Kidney (tissue), 22 donors: ENCODE results near the gene GCLM. TPM values are rescaled to one million over a fixed set of nuclear protein-coding genes. Genes with fewer than 3 reads are reported as not detected.

Experiments
- DNase-seq, 5 donors: peaks; one replicate each; pipeline ENCODE4 v3.0.0-alpha.2; 2013 to 2020
- FAIRE-seq: peaks from 2 replicates; lab custom pipeline; 2012; peaks lifted over from hg19 to GRCh38; lab: Jason Lieb, UNC
- H3K27ac ChIP-seq, 2 donors: one replicate each; pipeline ENCODE4 v1.7.0; 2013; ENCODE audit warnings: low read depth in 2 of 2, low read length in 2 of 2, inconsistent platforms in 1 of 2
- H3K27me3 ChIP-seq: one replicate; pipeline ENCODE4 v1.7.1; 2013; ENCODE audit warnings: low read length, inconsistent platforms; ENCODE audit not compliant: control insufficient read depth, insufficient read depth
- H3K36me3 ChIP-seq, 3 donors: one replicate each; pipeline versions ENCODE4 v1.7.0 to v1.7.1; 2013; ENCODE audit warnings: low read length in 3 of 3, control low read depth in 1 of 3, inconsistent platforms in 1 of 3; ENCODE audit not compliant: insufficient read depth in 3 of 3, control insufficient read depth in 2 of 3
- H3K4me1 ChIP-seq, 3 donors: one replicate each; pipeline versions ENCODE4 v1.7.0 to v1.7.1; 2013; ENCODE audit warnings: low read length in 3 of 3, inconsistent platforms in 1 of 3, low read depth in 1 of 3; ENCODE audit not compliant: control insufficient read depth in 2 of 3, insufficient read depth in 2 of 3
- H3K4me3 ChIP-seq, 3 donors: one replicate each; pipeline versions ENCODE4 v1.7.0 to v1.8.1; 2013; ENCODE audit warnings: low read length in 3 of 3, control low read depth in 1 of 3, inconsistent platforms in 1 of 3
- H3K9ac ChIP-seq, 3 donors: one replicate each; pipeline versions ENCODE4 v1.7.0 to v1.7.1; 2013; ENCODE audit warnings: low read length in 3 of 3, control low read depth in 1 of 3, inconsistent platforms in 1 of 3
- H3K9me3 ChIP-seq, 3 donors: one replicate each; pipeline versions ENCODE4 v1.7.0 to v1.7.1; 2013; ENCODE audit warnings: low read length in 3 of 3, control low read depth in 1 of 3, inconsistent platforms in 1 of 3; ENCODE audit not compliant: control insufficient read depth in 2 of 3, insufficient read depth in 1 of 3
- CTCF ChIP-seq: IDR thresholded peaks from 3 replicates; pipeline ENCODE4 v1.5.1; 2012; ENCODE audit warnings: mild to moderate bottlenecking, moderate library complexity, borderline replicate concordance; ENCODE audit not compliant: insufficient read depth; ENCODE audit errors: extremely low read depth
- intact Hi-C: fragments of 100-400 bp; cut with DNase I; formaldehyde crosslinking; loops from one replicate; pipeline ENCODE4 v1.11.1; 2022
- long read RNA-seq, 10 donors: library from polyadenylated mRNA in 1 of 10; unstranded in 1 of 10; transcript quantifications; one replicate each; pipeline ENCODE4 v2.0.0 and lab custom pipeline, GENCODE V29; 2021 to 2026
- polyA plus RNA-seq: library from polyadenylated mRNA; stranded (reverse); fragments of 350-450 nt; fragmentation: Illumina TruSeq; extraction: RNeasy Lipid Tissue Mini Kit (QIAGEN cat#74804); gene quantifications from one replicate; pipeline ENCODE4 v1.2.3, GENCODE V29; 2014; ENCODE audit warnings: low read depth, low replicate concordance; ENCODE audit not compliant: insufficient read depth
- total RNA-seq: library from RNA; stranded (reverse); fragmentation: NEBNext Ultra II Directional; extraction: Animal tissue kit (Norgen Biotek cat#: 25700); gene quantifications from one replicate; pipeline ENCODE4 v1.2.1, GENCODE V29; 2021
- donor health status: control.
- donor health status: control.
- donor health status: control.
- donor health status: control.
- donor health status: control.
- donor health status: DM: yes; HTN: yes; CAD: no.
- donor health status: Normal renal cell carcinoma (clear cell type).

Gene GCLM
- total RNA-seq (14.7 TPM), polyA plus RNA-seq (14.7 TPM)
- long read RNA-seq, donor 1, full-length matches to known transcripts: 4 of 4 reads
- long read RNA-seq, donor 1, partial matches to known transcripts: 0 of 4 reads
- long read RNA-seq, donor 1, other reads (novel, unspliced or antisense): 0 of 4 reads
- long read RNA-seq, donor 2, full-length matches to known transcripts: 3 of 3 reads
- long read RNA-seq, donor 2, partial matches to known transcripts: 0 of 3 reads
- long read RNA-seq, donor 2, other reads (novel, unspliced or antisense): 0 of 3 reads
- long read RNA-seq, donor 3, full-length matches to known transcripts: 4 of 4 reads
- long read RNA-seq, donor 3, partial matches to known transcripts: 0 of 4 reads
- long read RNA-seq, donor 3, other reads (novel, unspliced or antisense): 0 of 4 reads
- long read RNA-seq, donor 4, full-length matches to known transcripts: 3 of 3 reads
- long read RNA-seq, donor 4, partial matches to known transcripts: 0 of 3 reads
- long read RNA-seq, donor 4, other reads (novel, unspliced or antisense): 0 of 3 reads
- long read RNA-seq, donor 5: 0 reads
- long read RNA-seq, donor 6: 0 reads
- long read RNA-seq, donor 7, full-length matches to known transcripts: 31 of 38 reads
- long read RNA-seq, donor 7, partial matches to known transcripts: 2 of 38 reads
- long read RNA-seq, donor 7, other reads (novel, unspliced or antisense): 5 of 38 reads
- long read RNA-seq, donor 8, full-length matches to known transcripts: 2 of 2 reads
- long read RNA-seq, donor 8, partial matches to known transcripts: 0 of 2 reads
- long read RNA-seq, donor 8, other reads (novel, unspliced or antisense): 0 of 2 reads
- long read RNA-seq, donor 9, full-length matches to known transcripts: 2 of 2 reads
- long read RNA-seq, donor 9, partial matches to known transcripts: 0 of 2 reads
- long read RNA-seq, donor 9, other reads (novel, unspliced or antisense): 0 of 2 reads
- long read RNA-seq, donor 10, full-length matches to known transcripts: 2 of 2 reads
- long read RNA-seq, donor 10, partial matches to known transcripts: 0 of 2 reads
- long read RNA-seq, donor 10, other reads (novel, unspliced or antisense): 0 of 2 reads

GRCh38 chr1:93909146-93910050 is at the start of gene GCLM:
Gene GCLM, minus strand, starts transcription at chr1:93909430. Its CDS starts 267 bp downstream, at chr1:93909163.
- H3K4me3 ChIP-seq: peak within 1 kb of the TSS; percentile 70 to 91 (median 79)
- no peaks in the 10 kb centered on the region for H3K36me3 ChIP-seq
- DNase-seq (peak; percentile 91 to 95 (median 94)), FAIRE-seq (no peak)
- no peaks in the 10 kb centered on the region for H3K9me3 ChIP-seq
- no peaks in the 10 kb centered on the region for H3K27me3 ChIP-seq
- H3K27ac ChIP-seq: peak within 1 kb of the TSS; percentile 68 to 78
- H3K9ac ChIP-seq: peak within 1 kb of the TSS; percentile 7 to 85 (median 65)
- intact Hi-C loops: no loop called here
- peaks cover 0 to 11% (median 7%) of the 10 kb centered on the region in 3 donors for H3K4me1 ChIP-seq
- peak; percentile 89 for TF ChIP-seq CTCF

GRCh38 chr1:93958726-93959100 is 49.5 kb upstream of the GCLM start:
- H3K36me3 ChIP-seq: no peaks in the 10 kb centered on the region
- FAIRE-seq (no peak), DNase-seq (no peak)
- no peak for TF ChIP-seq CTCF
- intact Hi-C loops: no loop called here
- H3K27me3 ChIP-seq: no peaks in the 10 kb centered on the region
- peaks cover 0 to 4% (median 0%) of the 10 kb centered on the region in 3 donors for H3K9me3 ChIP-seq
- no peak overlapping the region for H3K4me3 ChIP-seq
- H3K27ac ChIP-seq: no peak overlapping the region
- no peak overlapping the region for H3K9ac ChIP-seq
- H3K4me1 ChIP-seq: no peaks in the 10 kb centered on the region

GRCh38 chr1:93958032-93958725 is 48.9 kb upstream of the GCLM start:
- H3K9ac ChIP-seq: no peak overlapping the region
- no peaks in the 10 kb centered on the region for H3K4me1 ChIP-seq
- no peak overlapping the region for H3K27ac ChIP-seq
- TF ChIP-seq CTCF: no peak
- H3K27me3 ChIP-seq: no peaks in the 10 kb centered on the region
- H3K4me3 ChIP-seq: no peak overlapping the region
- intact Hi-C loops: no loop called here
- FAIRE-seq (no peak), DNase-seq (no peak)
- no peaks in the 10 kb centered on the region for H3K36me3 ChIP-seq
- peaks cover 0 to 4% (median 0%) of the 10 kb centered on the region in 3 donors for H3K9me3 ChIP-seq
